22Rv1 (cell line): Measurements from ENCODE around the gene CCNT1.

Experiments used
- CTCF ChIP-seq: fragments of 450-650 bp; IDR thresholded peaks from 2 replicates; pipeline ENCODE4 v1.5.1; 2017; ENCODE audit warnings: mild to moderate bottlenecking
- ZFX ChIP-seq: fragments of 450-650 bp; IDR thresholded peaks from 2 replicates; pipeline ENCODE4 v1.6.1; 2017; ENCODE audit warnings: antibody characterized with exemption, borderline replicate concordance

GRCh38 chr12:48640854-48641253, 75.7 kb downstream of the CCNT1 start:
- TF ChIP-seq CTCF (no peak), ZFX (no peak)
